Neural progenitor cell (in vitro differentiated cells): ENCODE data around the gene PLEKHG4B. TPM values are rescaled to one million over a fixed set of nuclear protein-coding genes. Genes with fewer than 3 reads are reported as not detected.
"Not testable (repeated sequence)": the region's sequence is repeated elsewhere in the genome, so short reads cannot be mapped to it uniquely, and the experiment has no call there.

Source experiments
- DNase-seq: peaks from one replicate; pipeline ENCODE4 v3.0.0-alpha.2; 2016; ENCODE audit warnings: low spot score
- H2AFZ ChIP-seq: fragments of 200-600 bp; sonication (generic); replicated peaks from 2 replicates; pipeline ENCODE4 v1.6.1; 2016; ENCODE audit warnings: antibody characterized with exemption
- H3F3A ChIP-seq: fragments of 200-600 bp; sonication (generic); 2 replicates; pipeline ENCODE4 v1.6.1; 2016; ENCODE audit warnings: antibody characterized with exemption, low read depth
- H3K27ac ChIP-seq: fragments of 200-600 bp; sonication (generic); 2 replicates; pipeline ENCODE4 v1.5.1; 2016; ENCODE audit warnings: mild to moderate bottlenecking
- H3K27me3 ChIP-seq: fragments of 200-600 bp; sonication (generic); 2 replicates; pipeline ENCODE4 v1.6.1; 2016; ENCODE audit warnings: mild to moderate bottlenecking, moderate library complexity
- H3K36me3 ChIP-seq: fragments of 200-600 bp; sonication (generic); 2 replicates; pipeline ENCODE4 v1.5.1; 2016
- H3K4me1 ChIP-seq: fragments of 200-600 bp; sonication (generic); 2 replicates; pipeline ENCODE4 v1.6.1; 2016; ENCODE audit warnings: mixed run types
- H3K4me2 ChIP-seq: fragments of 200-600 bp; sonication (generic); 2 replicates; pipeline ENCODE4 v1.6.1; 2016
- H3K4me3 ChIP-seq: fragments of 200-600 bp; sonication (generic); 2 replicates; pipeline ENCODE4 v1.5.1; 2016
- H3K79me2 ChIP-seq: fragments of 200-600 bp; sonication (generic); 2 replicates; pipeline ENCODE4 v1.6.1; 2016; ENCODE audit warnings: low read depth
- H3K9ac ChIP-seq: fragments of 200-600 bp; sonication (generic); 2 replicates; pipeline ENCODE4 v1.6.1; 2016
- H3K9me3 ChIP-seq: fragments of 200-600 bp; sonication (generic); 2 replicates; pipeline ENCODE4 v1.5.1; 2016; ENCODE audit warnings: low read depth
- H4K20me1 ChIP-seq: fragments of 200-600 bp; sonication (generic); 2 replicates; pipeline ENCODE4 v1.6.1; 2016; ENCODE audit warnings: low read depth
- H3K27ac Mint-ChIP-seq: 3 replicates; pipeline ENCODE4 v1.8.0; 2021; ENCODE audit warnings: mixed read lengths
- H3K27me3 Mint-ChIP-seq: 2 replicates; pipeline ENCODE4 v1.8.0; 2022; ENCODE audit warnings: low read depth, mild to moderate bottlenecking, inconsistent platforms, moderate library complexity, mixed read lengths; ENCODE audit not compliant: insufficient read depth
- H3K36me3 Mint-ChIP-seq: 3 replicates; pipeline ENCODE4 v1.8.0; 2021; ENCODE audit warnings: mixed read lengths
- H3K4me1 Mint-ChIP-seq: 3 replicates; pipeline ENCODE4 v1.8.0; 2021; ENCODE audit warnings: mixed read lengths
- H3K4me3 Mint-ChIP-seq: 3 replicates; pipeline ENCODE4 v1.8.0; 2021; ENCODE audit warnings: mild to moderate bottlenecking, moderate library complexity, mixed read lengths
- H3K9me3 Mint-ChIP-seq: 3 replicates; pipeline ENCODE4 v1.8.0; 2020; ENCODE audit warnings: mixed read lengths
- EZH2 ChIP-seq: fragments of 200-600 bp; sonication (generic); IDR thresholded peaks from 2 replicates; pipeline ENCODE4 v1.6.1; 2017; ENCODE audit warnings: antibody characterized with exemption, mild to moderate bottlenecking, moderate library complexity
- EZH2phosphoT487 ChIP-seq: fragments of 200-600 bp; sonication (generic); IDR thresholded peaks from 2 replicates; pipeline ENCODE4 v1.6.1; 2017; ENCODE audit warnings: antibody characterized with exemption
- total RNA-seq: library from RNA; depleted of rRNA; stranded (reverse); fragments of >200 nt; gene quantifications from 2 replicates; pipeline ENCODE4 v1.2.3, GENCODE V29; 2015; ENCODE audit warnings: low replicate concordance
- TF ChIP-seq, protein P1 (sequence below): fragments of 200-600 bp; sonication (generic); IDR thresholded peaks from 2 replicates; pipeline ENCODE4 v1.5.1; 2017; ENCODE audit warnings: antibody characterized with exemption, mild to moderate bottlenecking

The PLEKHG4B gene
- total RNA-seq, result 28.8 and 63.1 TPM in 2 replicates

GRCh38 chr5:91556-92263, at the start of gene PLEKHG4B:
TSS of gene PLEKHG4B (plus strand) at chr5:92168. CDS start at chr5:92232, 64 bp downstream.
- Mint-ChIP-seq H3K4me3 (peak within 1 kb of the TSS; percentile 89), H3K27me3 (peaks cover 5% of the 10 kb centered on the region), H3K9me3 (peaks cover 3% of the 10 kb centered on the region), H3K27ac (peak within 1 kb of the TSS; percentile 87), H3K36me3 (peaks cover 17% of the 10 kb centered on the region), H3K4me1 (peaks cover 22% of the 10 kb centered on the region)
- peaks cover 11% of the 10 kb centered on the region for H4K20me1 ChIP-seq
- TF ChIP-seq, protein P1, sequence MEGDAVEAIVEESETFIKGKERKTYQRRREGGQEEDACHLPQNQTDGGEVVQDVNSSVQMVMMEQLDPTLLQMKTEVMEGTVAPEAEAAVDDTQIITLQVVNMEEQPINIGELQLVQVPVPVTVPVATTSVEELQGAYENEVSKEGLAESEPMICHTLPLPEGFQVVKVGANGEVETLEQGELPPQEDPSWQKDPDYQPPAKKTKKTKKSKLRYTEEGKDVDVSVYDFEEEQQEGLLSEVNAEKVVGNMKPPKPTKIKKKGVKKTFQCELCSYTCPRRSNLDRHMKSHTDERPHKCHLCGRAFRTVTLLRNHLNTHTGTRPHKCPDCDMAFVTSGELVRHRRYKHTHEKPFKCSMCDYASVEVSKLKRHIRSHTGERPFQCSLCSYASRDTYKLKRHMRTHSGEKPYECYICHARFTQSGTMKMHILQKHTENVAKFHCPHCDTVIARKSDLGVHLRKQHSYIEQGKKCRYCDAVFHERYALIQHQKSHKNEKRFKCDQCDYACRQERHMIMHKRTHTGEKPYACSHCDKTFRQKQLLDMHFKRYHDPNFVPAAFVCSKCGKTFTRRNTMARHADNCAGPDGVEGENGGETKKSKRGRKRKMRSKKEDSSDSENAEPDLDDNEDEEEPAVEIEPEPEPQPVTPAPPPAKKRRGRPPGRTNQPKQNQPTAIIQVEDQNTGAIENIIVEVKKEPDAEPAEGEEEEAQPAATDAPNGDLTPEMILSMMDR, result no peak
- TF ChIP-seq EZH2phosphoT487 (no peak), EZH2 (no peak)
- DNase-seq, result peak; percentile 93
- peak within 1 kb of the TSS; percentile 79 for H3K4me2 ChIP-seq
- no peaks in the 10 kb centered on the region for H3K9me3 ChIP-seq
- peak within 1 kb of the TSS; percentile 68 for H3K4me3 ChIP-seq
- peaks cover 10% of the 10 kb centered on the region for H3K4me1 ChIP-seq
- peaks cover 23% of the 10 kb centered on the region for H3F3A ChIP-seq
- H3K27me3 ChIP-seq, result no peaks in the 10 kb centered on the region
- no peaks in the 10 kb centered on the region for H3K36me3 ChIP-seq
- H3K27ac ChIP-seq, result peak within 1 kb of the TSS; percentile 27
- peak within 1 kb of the TSS; percentile 17 for H3K9ac ChIP-seq
- H3K79me2 ChIP-seq, result peaks cover 44% of the 10 kb centered on the region
- no peak within 1 kb of the TSS for H2AFZ ChIP-seq

DNA sequence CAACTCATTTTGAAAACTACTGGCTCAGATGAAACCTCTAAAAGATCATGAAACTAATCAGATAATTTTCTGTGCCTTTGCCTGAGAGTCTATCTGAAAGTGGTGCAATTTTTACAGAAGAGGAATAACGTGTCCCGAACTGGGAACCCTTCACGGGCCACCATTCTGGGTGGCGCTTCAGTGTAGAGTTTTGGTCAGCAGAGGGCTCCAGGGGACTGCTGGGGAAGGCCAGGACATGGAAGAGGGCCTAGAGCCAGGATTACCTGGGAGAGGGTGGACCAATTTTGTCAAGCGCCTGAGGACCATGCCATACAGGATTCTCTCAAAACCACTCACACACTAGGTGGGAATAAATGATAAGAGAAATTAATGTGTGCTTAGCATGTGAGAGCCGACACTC, 49.7 kb upstream of the PLEKHG4B start:
- Mint-ChIP-seq H3K9me3 (no peaks in the 10 kb centered on the region), H3K4me1 (no peaks in the 10 kb centered on the region), H3K27me3 (no peaks in the 10 kb centered on the region), H3K4me3 (no peak overlapping the region), H3K36me3 (no peaks in the 10 kb centered on the region), H3K27ac (no peak overlapping the region)
- peaks cover 69% of the 10 kb centered on the region for H3K27me3 ChIP-seq
- H3K36me3 ChIP-seq, result no peaks in the 10 kb centered on the region
- no peak overlapping the region for H3K9ac ChIP-seq
- H3K27ac ChIP-seq, result no peak overlapping the region
- DNase-seq, result peak; percentile 68
- H3K4me2 ChIP-seq, result no peak overlapping the region
- no peak overlapping the region for H2AFZ ChIP-seq
- peaks cover 3% of the 10 kb centered on the region for H3F3A ChIP-seq
- H3K4me1 ChIP-seq, result no peaks in the 10 kb centered on the region
- H3K4me3 ChIP-seq, result no peak overlapping the region
- no peaks in the 10 kb centered on the region for H3K9me3 ChIP-seq
- TF ChIP-seq, protein P1, result peak; percentile 78
- TF ChIP-seq EZH2 (no peak), EZH2phosphoT487 (no peak)
- no peaks in the 10 kb centered on the region for H4K20me1 ChIP-seq
- H3K79me2 ChIP-seq, result no peaks in the 10 kb centered on the region

DNA sequence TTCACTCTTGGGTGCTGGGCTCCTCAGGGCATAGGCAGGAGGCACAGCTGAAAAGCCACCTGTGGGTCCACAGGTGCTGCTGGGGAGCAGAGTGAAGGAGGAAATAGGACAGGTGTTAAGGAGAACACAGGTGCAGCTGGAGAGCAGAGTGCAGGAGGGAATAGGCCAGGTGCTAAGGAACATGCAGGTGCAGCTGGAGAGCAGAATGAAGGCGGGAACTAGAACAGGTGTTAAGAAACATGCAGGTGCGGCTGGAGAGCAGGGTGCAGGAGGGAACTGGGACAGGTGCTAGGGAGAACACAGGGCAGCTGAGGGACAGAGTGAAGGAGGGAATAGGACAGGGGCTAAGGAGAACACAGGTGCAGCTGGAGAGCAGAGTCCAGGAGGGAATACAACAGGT, 43.8 kb upstream of the PLEKHG4B start:
- no peak for DNase-seq
- H3K9ac ChIP-seq, result no peak overlapping the region
- Mint-ChIP-seq H3K4me1 (no peaks in the 10 kb centered on the region), H3K36me3 (no peaks in the 10 kb centered on the region), H3K4me3 (no peak overlapping the region), H3K9me3 (peaks cover 3% of the 10 kb centered on the region), H3K27ac (no peak overlapping the region), H3K27me3 (peaks cover 16% of the 10 kb centered on the region)
- no peaks in the 10 kb centered on the region for H3K9me3 ChIP-seq
- no peaks in the 10 kb centered on the region for H3K36me3 ChIP-seq
- peaks cover 10% of the 10 kb centered on the region for H3K4me1 ChIP-seq
- no peak overlapping the region for H3K27ac ChIP-seq
- no peak overlapping the region for H3K4me2 ChIP-seq
- H3F3A ChIP-seq, result peaks cover 23% of the 10 kb centered on the region
- no peaks in the 10 kb centered on the region for H3K79me2 ChIP-seq
- no peak for TF ChIP-seq EZH2
- TF ChIP-seq, protein P1, result no peak
- TF ChIP-seq EZH2phosphoT487, result no peak
- H4K20me1 ChIP-seq, result peaks cover 17% of the 10 kb centered on the region
- no peak overlapping the region for H3K4me3 ChIP-seq
- H3K27me3 ChIP-seq, result peaks cover 83% of the 10 kb centered on the region
- no peak overlapping the region for H2AFZ ChIP-seq

GRCh38 chr5:49530-49929, 42.4 kb upstream of the PLEKHG4B start:
- not testable (repeated sequence) for H3K4me2 ChIP-seq, H3K27ac ChIP-seq, DNase-seq, H3K4me1 Mint-ChIP-seq, H3K79me2 ChIP-seq, H3K4me3 Mint-ChIP-seq, H3K27ac Mint-ChIP-seq, H3K9me3 ChIP-seq, H3K9ac ChIP-seq, H3K4me3 ChIP-seq, H3K9me3 Mint-ChIP-seq, H3K36me3 Mint-ChIP-seq, H3K36me3 ChIP-seq, H2AFZ ChIP-seq
- peaks cover 23% of the 10 kb centered on the region for H4K20me1 ChIP-seq
- H3K27me3 Mint-ChIP-seq, result peaks cover 16% of the 10 kb centered on the region
- H3K27me3 ChIP-seq, result peaks cover 84% of the 10 kb centered on the region
- H3F3A ChIP-seq, result peaks cover 31% of the 10 kb centered on the region
- peaks cover 10% of the 10 kb centered on the region for H3K4me1 ChIP-seq
